ENCODE measurements around the gene GP1BB.

Gene GP1BB

GRCh38 chr22:19739911-19740449 is 16.6 kb downstream of the GP1BB start:
- FAIRE-seq = no peak
- no peak for DNase-seq (ENCODE audit: low spot score)

- FAIRE-seq (no peak), DNase-seq (ENCODE audit: low spot score) (no peak)
Measured at GRCh38 chr22:19740586-19740985, 17.2 kb downstream of the GP1BB start.

- FAIRE-seq (no peak), DNase-seq (ENCODE audit: low spot score) (no peak)
Measured at GRCh38 chr22:19741053-19741452, 17.7 kb downstream of the GP1BB start.

- no peak for DNase-seq (ENCODE audit: low spot score)
- FAIRE-seq = no peak
Measured at GRCh38 chr22:19742160-19743066, 19.1 kb downstream of the GP1BB start.

GRCh38 chr22:19743081-19743480 is 19.7 kb downstream of the GP1BB start:
- no peak for DNase-seq (ENCODE audit: low spot score)
- no peak for FAIRE-seq

GRCh38 chr22:19743651-19744050 is 20.3 kb downstream of the GP1BB start:
- FAIRE-seq = no peak
- no peak for DNase-seq (ENCODE audit: low spot score)

GRCh38 chr22:19744350-19745006 is 21.1 kb downstream of the GP1BB start:
- no peak for FAIRE-seq
- no peak for DNase-seq (ENCODE audit: low spot score)

- FAIRE-seq = peak; percentile 63
Measured at GRCh38 chr22:19745155-19746101, 22.1 kb downstream of the GP1BB start.

GRCh38 chr22:19746726-19747125 is 23.4 kb downstream of the GP1BB start:
- FAIRE-seq = no peak
- DNase-seq (ENCODE audit: low spot score) = no peak

More at GRCh38 chr22:19745155-19746101, 22.1 kb downstream of the GP1BB start:
- peak; percentile 50 for DNase-seq (ENCODE audit: low spot score)

- FAIRE-seq (peak; percentile 9), DNase-seq (ENCODE audit: low spot score) (no peak)
Measured at GRCh38 chr22:19747551-19747950, 24.2 kb downstream of the GP1BB start.

GRCh38 chr22:19748139-19748538 is 24.8 kb downstream of the GP1BB start:
- DNase-seq (ENCODE audit: low spot score) (no peak), FAIRE-seq (peak; percentile 50)

- no peak for DNase-seq (ENCODE audit: low spot score)
- FAIRE-seq = peak; percentile 86
Measured at GRCh38 chr22:19748991-19749664, 25.8 kb downstream of the GP1BB start.

- FAIRE-seq (no peak), DNase-seq (ENCODE audit: low spot score) (no peak)
Measured at GRCh38 chr22:19749876-19750275, 26.5 kb downstream of the GP1BB start.

- FAIRE-seq = peak; percentile 91
- peak; percentile 83 for DNase-seq (ENCODE audit: low spot score)
Measured at GRCh38 chr22:19750507-19751490, 27.5 kb downstream of the GP1BB start.

GRCh38 chr22:19751497-19752245 is 28.3 kb downstream of the GP1BB start:
- peak; percentile 66 for DNase-seq (ENCODE audit: low spot score)
- FAIRE-seq = peak; percentile 37

- DNase-seq (ENCODE audit: low spot score) (no peak), FAIRE-seq (peak; percentile 99)
Measured at GRCh38 chr22:19753090-19753842, 29.9 kb downstream of the GP1BB start.

- peak; percentile 73 for FAIRE-seq
- DNase-seq (ENCODE audit: low spot score) = no peak
Measured at GRCh38 chr22:19753996-19754700, 30.8 kb downstream of the GP1BB start.
